Dermis microvascular lymphatic vessel endothelial cell (primary cell): Measurements from ENCODE around the gene TMEM18. TPM values are rescaled to one million over a fixed set of nuclear protein-coding genes. Genes with fewer than 3 reads are reported as not detected.
"Not testable (repeated sequence)": the region's sequence is repeated elsewhere in the genome, so short reads cannot be mapped to it uniquely, and the experiment has no call there.

ENCODE experiments used
- DNase-seq, 2 donors: peaks; one replicate each; pipeline versions ENCODE4 v3.0.0 to v3.0.0-alpha.2; 2010; ENCODE audit warnings: low read depth in 2 of 2
- total RNA-seq: library from RNA; depleted of rRNA; stranded (reverse); fragments of >200 nt; gene quantifications from 2 replicates; pipeline ENCODE4 v1.2.1, GENCODE V29; 2014

The TMEM18 gene
- 8.5 and 10.7 TPM in 2 replicates for total RNA-seq

DNA sequence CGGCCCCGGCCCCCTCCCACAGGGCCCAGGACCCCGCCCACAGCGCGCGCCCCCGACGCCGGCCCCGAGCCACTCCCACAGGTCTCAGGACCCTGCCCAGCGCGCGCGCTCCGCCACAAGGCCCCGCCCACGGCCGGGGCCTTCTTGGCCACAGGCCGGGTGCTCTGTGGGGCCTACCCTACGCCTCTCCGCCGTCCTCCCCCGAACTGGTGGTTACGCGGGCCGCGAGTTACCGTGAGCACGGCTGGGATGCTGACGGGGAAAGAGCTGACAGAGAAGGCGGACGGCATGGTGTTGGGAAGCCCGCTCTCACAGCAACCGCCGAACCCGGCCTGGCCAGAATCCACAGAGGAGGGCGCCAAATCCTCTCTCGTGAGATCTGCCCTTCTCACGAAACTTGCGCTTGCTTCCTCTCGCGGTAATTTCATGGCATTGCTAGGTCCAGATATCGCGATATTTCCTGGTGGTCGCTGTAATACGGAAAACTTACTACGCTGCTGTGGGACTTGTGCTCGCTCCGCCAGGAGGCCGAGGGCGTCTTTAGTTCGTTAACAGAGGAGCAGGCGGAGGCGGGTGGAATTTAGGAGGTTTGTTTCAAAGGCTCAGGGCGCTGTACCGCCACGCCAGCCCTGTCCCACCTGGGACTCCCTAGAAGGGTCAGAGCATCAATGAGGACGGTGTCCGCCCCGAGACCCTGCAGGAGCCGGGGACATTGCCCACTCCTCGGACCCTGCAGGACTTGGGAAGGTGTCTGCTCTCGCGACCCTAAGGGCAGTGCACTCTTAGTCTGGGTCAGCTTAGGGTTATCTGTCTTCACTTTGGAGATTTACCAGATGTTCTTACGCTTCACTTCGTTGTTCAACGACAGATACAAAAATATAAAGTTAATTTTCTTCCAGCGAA lies at the start of gene TMEM18:
TMEM18 (minus strand) TSS at position 351 of the 903 bp plus-strand sequence; CDS start at position 290, 61 bp downstream.
- DNase-seq, result peak; percentile 99

DNA sequence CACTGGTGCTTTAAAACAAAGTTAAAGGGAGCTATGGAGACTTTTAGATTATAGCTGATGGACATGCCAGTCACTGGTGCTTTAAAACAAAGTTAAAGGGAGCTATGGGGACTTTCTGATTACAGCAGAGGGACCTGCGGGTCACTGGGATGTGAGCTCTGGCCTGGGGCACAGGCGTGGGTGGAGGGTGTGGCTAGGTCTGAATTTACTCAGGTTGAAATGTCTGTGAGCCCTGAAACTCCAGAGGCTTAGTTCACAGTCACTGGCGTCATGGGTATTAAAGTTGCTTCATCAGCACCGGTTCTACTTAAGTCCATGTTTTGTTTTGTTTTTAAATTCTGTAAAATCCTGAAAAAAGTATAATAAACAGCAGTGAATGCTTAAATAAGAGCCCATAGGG lies 49.0 kb upstream of the TMEM18 start:
- DNase-seq, result no peak

DNA sequence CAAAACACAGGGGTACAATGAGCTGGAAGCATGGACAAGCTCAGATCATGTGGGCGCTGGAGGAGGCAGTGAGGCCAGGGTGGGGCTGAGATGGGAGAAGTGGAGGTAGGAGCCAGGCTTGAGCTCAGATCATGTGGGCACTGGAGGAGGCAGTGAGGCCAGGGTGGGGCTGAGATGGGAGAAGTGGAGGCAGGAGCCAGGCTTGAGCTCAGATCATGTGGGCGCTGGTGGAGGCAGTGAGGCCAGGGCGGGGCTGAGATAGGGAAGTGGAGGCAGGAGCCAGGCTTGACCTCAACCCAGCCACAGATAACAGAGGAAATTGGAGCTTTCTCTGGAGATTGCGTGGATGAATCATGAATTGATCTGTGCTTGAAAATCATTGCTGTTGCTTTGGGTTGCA lies 48.3 kb upstream of the TMEM18 start:
- DNase-seq, result no peak

DNA sequence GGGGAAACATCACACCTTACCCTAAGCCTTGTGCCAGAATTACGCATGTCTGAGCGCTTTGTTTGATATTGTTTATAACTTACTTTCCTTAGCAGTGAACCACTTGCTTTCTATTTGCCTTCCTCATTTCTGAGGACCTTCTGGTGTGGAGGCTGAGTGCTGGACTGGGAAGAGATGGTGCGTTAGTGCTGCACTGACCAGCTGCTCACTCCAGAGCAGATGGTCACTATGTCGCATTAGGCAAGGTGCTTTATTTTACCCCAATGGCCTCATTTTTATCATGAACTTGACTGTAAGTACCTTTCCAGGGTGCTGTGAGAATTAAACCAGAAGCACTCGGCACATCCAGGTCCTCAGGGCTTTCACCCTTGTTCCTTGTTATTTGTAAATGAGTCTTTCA lies 46.6 kb upstream of the TMEM18 start:
- DNase-seq, result no peak

DNA sequence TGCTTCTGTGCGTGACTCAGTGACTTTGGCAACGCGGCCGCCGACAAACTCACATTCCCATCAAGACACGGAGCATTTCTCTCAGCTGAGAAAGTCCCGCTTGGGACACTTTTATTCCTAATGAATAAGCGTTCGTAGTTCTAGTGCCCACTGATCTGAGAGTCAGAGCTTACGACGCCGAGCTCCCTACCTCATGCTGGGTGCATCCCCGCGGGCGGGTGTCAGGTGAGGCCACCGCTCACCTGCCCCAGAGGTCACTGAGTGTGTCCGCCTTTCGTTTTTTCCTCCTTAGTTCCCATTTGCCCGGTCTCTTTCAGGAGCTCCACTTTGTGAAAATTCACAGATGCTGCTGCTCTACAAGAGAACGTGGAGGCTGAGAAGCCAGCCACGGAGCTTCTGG lies 43.6 kb upstream of the TMEM18 start:
- DNase-seq, result no peak

DNA sequence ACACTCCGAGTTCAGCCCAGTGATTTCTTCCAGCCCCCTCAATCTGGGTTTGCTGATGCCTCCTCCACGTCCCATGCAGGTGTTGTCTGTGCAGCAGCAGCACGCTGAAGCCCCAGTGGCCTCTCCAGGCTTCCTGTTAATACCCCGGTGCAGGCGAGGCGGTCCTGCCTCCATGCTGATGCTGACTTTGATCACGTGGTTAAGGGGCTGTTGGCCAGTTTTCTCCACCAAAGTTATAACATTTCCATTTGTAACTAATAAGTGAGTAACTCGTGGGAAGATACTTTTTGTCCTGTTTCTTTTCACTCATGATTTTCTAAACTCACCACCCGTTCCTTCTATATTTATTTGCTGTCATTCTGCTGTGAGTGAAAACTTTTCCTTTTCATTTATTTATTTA lies 42.5 kb upstream of the TMEM18 start:
- DNase-seq, result no peak

DNA sequence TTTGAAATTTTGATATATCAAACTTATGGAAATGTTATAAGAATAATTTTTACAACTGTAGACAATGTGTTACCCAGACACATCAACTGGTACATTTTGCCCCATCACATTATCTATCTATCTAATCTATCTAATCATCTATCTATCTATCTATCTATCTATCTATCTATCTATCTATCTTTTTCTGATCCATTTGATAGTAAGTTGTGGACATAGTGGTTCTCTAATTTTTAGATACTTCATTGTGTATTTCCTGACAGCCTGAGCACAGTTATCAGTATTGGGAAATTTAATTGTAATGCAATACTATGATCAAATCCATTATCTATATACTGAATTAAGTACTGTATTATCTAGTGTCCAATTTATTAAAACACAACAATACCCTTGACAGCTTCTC lies 42.0 kb upstream of the TMEM18 start:
- DNase-seq, result no peak

DNA sequence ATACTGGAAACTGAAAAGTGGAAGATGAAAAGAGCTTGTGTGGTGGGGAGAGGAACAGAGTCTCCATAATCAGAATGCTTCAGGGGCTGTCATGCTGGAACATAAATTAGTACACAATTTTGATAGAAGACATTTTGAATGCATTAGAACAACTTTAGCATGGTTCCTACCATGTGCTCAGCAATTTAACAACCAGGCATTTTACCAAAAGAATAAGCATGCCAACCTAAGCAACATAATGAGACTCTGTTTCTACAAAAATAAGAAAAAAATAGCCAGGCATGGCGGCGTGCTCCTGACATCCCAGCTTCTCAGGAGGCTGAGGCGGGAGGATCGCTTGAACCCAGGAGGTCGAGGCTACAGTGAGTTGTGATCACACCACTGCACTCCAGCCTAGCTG lies 40.5 kb upstream of the TMEM18 start:
- no peak for DNase-seq

DNA sequence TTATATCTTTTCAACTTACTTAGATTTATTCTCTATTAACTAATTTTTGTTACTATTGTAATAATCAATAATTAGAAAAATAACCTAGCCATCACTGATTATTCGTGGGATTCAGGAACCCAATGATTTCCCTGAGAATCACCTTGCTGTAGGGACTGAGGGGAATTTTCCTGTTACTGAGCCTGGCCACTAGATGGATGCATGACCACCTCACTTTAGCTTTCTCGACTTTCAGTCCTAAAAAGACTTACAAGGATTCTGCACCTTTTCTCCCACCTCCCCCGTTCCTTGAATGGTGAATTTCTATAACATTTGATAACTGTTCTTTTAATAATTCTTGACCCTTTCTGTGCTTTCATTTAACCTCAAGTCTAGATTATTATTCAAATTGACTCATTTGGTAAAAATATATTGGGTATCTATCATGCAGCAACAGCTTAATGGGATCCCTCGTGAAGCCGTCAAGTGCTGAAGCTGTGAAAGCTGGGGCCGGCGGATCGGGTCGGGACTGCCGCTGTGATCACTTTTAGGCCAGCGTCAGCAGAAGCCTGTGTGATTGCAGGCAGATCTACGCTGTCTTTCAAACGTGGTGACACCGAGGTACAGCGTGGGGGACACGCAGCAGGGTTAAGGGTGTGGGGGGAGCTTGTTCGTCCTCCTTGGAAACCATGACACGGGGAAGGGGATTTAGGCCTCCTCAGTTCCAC lies 38.8 kb upstream of the TMEM18 start:
- peak in 1 of 2 donors; percentile 9 for DNase-seq

DNA sequence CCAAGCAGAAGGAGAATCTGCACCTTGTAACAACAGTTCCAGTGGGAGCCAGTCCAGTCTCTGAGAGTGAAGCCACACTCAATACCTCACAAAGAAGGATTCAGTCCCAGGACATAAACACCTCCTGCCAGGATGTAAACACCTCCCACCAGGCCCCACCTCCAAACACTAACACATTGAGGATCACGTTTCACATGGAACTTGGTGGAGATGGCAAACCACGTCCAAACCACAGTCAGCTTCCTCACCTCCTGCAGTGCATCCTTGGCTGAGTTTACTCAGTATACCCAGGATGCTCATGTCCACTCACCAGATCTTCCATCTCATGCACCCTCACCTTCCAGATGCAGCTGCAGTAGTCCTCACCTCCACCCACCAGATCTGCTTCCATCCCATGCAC lies 37.8 kb upstream of the TMEM18 start:
- no peak for DNase-seq

DNA sequence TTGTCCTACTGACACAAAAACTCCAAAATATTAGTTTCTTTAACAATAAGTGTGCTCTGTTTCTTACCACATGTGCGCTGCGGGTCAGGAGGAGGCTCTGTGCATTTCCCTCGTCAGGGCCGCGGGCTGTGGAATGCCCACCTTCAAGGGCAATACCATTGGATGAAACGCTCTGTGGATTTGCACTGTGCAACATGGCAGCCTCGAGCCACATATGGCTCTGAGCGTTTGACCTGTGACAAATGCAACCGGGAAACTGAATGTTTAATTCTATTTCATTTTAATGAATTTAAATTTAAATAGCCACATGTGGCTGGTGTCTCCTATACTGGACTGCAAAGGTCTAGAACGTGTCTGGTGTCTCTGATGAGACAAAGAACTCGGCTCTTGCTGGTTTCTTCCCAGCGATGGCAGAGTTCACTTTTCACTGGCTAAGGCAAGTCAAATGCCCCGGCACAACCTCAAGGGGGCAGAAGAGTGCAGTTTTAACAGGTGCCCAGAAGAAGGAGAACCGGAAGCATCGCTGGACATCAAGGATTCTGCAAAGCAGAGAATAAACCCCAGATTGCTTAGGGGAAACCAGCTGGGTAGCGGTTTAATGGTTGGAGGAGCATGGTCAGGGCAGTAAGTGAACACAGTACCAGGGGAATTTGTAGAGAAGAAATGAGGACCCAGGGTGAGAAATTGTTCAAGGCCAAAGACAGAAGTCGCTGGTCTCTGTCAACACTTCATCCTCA lies 37.0 kb upstream of the TMEM18 start:
- peak; percentile 16 to 57 for DNase-seq

DNA sequence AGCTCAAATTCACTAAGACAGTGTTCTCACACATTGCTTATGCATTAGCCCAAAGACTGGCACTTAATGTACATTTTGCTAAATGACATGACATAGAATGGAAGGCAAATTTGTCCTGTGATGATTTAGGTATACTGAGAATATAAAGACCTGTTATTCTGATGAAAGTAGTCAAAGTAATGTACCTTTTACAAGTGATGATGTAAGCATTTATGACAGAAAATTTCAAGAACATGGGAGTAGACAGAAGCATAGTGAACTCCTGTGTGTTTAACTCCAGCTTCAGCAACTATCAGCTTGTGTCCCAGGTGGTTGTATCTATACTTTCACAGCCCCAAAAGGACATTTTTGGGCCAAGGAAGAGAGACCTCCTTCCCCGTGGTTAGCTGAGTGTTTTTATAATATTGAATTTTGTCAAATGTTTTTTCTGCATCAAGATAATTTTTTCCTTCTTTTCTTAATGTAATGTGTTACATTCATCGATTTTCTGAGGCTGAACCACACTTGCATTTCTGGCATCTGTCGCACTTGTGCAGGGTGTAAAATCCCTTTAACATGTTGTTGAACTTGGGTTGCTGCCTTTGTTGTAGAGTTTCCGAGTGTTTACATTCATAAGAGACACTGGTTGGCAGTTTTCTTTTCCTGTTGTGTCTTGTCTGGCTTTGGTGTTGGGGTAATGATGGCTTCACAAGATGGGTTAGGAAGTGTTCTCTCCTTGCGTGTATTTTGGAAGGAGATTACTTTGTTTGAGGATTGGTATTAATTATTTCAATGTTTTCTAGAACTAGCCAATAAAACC lies 33.9 kb upstream of the TMEM18 start:
- no peak for DNase-seq

DNA sequence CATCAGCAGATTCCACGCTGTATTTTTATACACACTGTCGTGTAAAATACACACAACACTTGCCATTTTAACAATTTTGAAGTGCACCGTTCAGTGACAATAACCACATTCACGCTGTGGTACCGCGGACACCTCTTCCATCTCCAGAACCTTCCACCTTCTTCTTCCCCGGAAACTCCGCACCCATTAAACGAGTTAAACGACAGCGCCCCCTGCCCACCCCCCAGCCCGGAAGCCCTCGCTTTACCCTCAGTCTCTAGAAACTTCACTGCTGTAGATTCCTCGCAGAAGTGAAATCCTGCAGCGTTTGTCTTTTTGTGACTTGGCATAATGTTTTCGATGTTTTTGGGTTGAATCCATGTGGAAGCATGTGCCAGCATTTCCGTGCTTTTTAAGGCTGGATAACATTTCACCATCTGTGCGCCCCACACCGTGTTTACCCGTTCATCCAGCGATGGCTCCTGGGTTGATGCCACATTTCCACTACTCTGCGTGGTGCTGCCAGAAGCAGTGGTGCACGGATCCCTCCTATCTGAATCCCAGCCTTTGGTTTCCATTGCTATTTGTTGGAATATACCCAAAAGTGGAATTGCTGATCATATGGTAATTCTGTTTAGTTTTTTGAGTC lies 32.0 kb upstream of the TMEM18 start:
- DNase-seq, result peak in 1 of 2 donors; percentile 5

DNA sequence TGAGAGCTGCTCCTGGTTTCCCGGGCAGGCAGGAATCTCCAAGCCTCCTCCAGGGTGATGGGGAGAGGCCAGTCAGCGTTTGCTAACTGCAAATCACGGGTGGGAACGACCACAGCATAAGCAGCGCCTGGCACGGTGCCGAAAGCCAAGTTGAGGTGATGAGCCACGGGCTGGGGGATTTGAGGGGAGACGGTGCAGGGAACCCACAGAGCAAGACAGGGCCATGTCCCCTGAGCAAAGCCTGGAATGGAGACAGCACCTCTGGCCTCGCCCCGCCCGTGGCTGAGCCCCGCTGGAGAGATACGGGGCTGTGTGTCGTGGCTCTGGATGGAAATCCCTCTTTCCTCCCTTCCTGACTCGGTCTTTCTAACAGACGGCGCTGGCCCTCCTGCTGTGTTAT lies 31.5 kb upstream of the TMEM18 start:
- no peak for DNase-seq

DNA sequence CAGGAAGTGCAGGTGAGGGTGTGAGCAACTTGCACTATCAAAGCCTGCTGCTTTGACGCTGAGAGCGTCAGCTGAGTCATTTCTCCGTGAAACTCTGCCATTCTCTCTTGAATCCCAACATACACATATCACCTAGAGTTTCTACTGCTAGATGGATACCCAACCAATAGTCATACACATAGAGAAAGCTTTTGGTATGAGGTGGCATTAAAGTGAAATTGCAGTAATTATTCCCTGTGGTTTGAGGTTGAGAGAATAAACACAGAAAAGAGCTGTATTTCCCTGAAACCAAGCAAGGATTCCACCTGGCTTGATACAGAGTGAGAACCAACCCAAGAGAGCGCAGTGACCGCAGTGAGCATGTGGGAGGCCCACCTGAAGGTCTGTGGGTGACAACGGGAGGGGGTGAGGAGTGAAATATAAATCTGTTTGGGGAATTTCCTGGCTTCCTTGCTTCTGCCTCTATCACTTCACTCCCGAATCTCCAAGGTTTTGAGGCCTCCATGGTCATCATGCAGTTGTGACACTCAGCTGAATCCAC lies 28.8 kb upstream of the TMEM18 start:
- no peak for DNase-seq

DNA sequence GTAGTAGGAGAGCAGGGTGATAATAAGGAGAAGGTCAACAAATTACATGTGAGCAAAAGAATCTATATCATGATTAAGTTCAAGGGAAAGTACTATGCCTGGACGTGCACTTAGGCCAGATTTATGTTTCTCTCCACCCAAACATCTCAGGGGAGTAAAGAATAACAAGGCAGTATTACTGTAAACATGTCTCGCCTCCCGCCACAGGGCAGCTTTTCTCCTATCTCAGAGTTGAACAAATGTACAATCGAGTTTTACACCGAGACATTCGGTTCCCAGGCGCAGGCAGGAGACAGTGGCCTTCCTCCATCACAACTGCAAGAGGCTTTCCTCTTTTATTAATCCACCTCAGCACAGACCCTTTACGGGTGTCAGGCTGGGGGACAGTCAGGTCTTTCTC lies 25.6 kb upstream of the TMEM18 start:
- not testable (repeated sequence) for DNase-seq

DNA sequence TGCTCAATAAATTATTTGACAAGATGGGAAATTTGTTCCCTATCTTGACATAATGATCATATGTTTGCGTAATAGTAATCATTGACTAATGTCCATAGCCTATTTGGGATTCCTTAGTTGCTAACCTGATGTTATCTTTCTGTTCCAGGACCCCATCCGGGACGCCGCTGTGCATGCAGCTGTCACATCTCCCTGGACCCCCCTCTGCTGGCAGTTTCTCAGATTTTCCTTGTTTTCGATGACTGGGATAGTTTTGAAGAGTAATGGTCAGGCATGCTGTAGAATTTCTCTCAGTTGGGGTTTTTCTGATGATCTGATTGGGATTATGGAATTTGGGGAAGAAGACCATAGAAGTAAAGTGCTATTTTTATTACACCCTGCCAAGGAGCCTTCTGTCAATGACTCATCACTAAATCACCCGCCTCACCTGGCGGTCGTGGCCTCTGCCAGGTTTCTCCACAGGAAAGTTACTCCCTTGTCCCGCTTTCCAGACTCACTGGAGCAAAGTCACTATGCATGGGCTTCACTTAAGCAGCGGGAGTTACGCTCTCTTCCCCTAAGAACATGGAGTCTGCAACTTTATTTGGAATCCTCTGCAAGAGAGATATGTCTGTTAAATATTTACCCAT lies 19.9 kb upstream of the TMEM18 start:
- no peak for DNase-seq

DNA sequence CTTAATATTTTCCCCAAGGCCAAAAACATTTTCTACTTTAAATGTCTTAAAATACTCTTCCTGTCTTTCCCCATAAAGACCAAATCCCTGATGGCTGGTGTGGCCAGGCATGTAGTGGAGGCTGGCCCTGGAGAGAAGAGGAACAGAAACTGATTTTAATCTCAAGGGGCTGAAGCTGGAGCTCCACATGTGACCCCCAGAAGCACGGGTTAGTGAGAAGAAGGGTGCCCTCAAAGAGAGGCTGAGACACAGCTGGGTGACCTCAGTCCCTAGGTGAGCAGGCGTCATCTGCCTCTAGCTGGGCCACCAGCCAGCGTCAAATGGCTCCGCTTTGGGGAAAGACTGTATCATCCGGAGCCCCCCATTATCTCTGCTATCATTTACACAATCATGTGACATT lies 19.3 kb upstream of the TMEM18 start:
- DNase-seq, result no peak

DNA sequence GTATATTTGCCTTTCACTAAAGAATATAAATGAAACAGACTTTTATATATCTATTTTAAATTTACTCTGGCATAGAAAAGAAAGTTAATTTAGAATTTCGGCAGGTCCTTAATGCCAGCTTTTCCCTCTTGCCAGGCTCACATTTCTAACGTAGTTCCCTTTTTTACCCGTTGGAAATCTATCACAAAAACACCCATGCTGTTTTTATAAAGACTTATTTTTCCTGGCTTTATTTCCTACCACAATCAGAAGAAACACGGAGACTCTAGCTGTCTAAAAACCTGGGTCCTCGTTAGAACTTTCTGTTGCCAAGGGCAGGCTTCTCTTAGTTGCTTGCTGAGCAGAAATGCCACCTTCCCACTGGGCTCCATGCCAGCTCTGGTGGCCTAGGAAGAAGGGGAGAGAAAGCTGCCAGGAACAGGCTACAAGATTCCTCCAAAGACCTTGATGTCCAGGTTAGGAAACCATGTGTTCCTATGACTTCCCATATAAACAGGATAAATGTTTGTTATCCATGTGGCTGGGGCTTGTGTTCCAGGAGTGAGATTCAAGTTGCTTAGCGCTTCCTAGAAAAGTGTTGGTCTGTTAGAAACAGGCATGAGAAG lies 17.8 kb upstream of the TMEM18 start:
- DNase-seq, result no peak

DNA sequence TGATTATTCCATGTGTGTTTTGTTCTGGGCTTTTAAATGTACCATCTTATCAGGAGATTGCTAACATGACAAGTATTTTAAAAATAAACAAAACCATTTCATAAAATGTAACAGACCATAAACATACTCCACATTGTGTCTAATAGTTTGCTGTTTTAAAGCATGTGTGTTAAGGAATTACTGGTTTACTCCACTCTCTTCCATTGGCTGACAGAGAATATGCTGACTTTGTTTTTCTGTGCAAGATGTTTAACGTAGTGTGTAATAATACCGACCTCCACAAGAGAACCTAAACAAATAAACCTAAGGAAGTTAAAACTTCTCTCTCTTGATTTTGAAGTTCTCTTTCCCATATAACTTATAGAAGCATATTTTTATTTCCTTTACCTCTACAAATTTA lies 17.0 kb upstream of the TMEM18 start:
- no peak for DNase-seq
